LNCaP clone FGC (cell line): ENCODE results near the gene EXOC4.

Experiments used
- DNase-seq: peaks from one replicate; pipeline ENCODE4 v3.0.0-alpha.2; 2011; ENCODE audit warnings: low read depth
- H3K4me3 ChIP-seq: 2 replicates; pipeline ENCODE4 v1.5.1; 2011; ENCODE audit warnings: mild to moderate bottlenecking, low read depth, low read length, control low read depth
- CTCF ChIP-seq: IDR thresholded peaks from 2 replicates; pipeline ENCODE4 v1.5.1; 2012; ENCODE audit warnings: mild to moderate bottlenecking; ENCODE audit not compliant: control insufficient read depth, insufficient read depth; ENCODE audit errors: extremely low read depth

EXOC4 gene

GRCh38 chr7:133290676-133291333 is 37.9 kb downstream of the EXOC4 start:
- no peak overlapping the region for H3K4me3 ChIP-seq
- no peak for TF ChIP-seq CTCF
- no peak for DNase-seq

GRCh38 chr7:133292631-133293030 is 39.8 kb downstream of the EXOC4 start:
- no peak for TF ChIP-seq CTCF
- no peak overlapping the region for H3K4me3 ChIP-seq
- no peak for DNase-seq

- no peak for DNase-seq
These were observed 40.7 kb downstream of the EXOC4 start for GRCh38 chr7:133293384-133294160.

GRCh38 chr7:133294234-133294633 is 41.4 kb downstream of the EXOC4 start:
- no peak for DNase-seq
- TF ChIP-seq CTCF = no peak
- no peak overlapping the region for H3K4me3 ChIP-seq

More at GRCh38 chr7:133293384-133294160, 40.7 kb downstream of the EXOC4 start:
- no peak overlapping the region for H3K4me3 ChIP-seq
- no peak for TF ChIP-seq CTCF

GRCh38 chr7:133295484-133295883 is 42.6 kb downstream of the EXOC4 start:
- H3K4me3 ChIP-seq = no peak overlapping the region
- no peak for TF ChIP-seq CTCF
- no peak for DNase-seq

GRCh38 chr7:133297093-133297492 is 44.2 kb downstream of the EXOC4 start:
- no peak overlapping the region for H3K4me3 ChIP-seq
- no peak for DNase-seq
- TF ChIP-seq CTCF = no peak
